Adrenal gland (tissue), 12 donors: ENCODE data around the gene SBF1. TPM values are rescaled to one million over a fixed set of nuclear protein-coding genes. Genes with fewer than 3 reads are reported as not detected.

Source experiments
- DNase-seq, 7 donors: peaks; one replicate each; pipeline ENCODE4 v3.0.0-alpha.2; 2019 to 2020
- H3K27ac ChIP-seq, 5 donors: fragments of 200-600 bp; sonication (generic) in 4 of 5; 1 replicate in 3 of 5; 2 replicates in 2 of 5; pipeline versions ENCODE4 v1.5.1 to v1.8.0; 2016 to 2020; ENCODE audit warnings: mild to moderate bottlenecking in 1 of 5
- H3K27me3 ChIP-seq: fragments of 200-600 bp; 2 replicates; pipeline ENCODE4 v1.8.0; 2021
- H3K36me3 ChIP-seq, 2 donors: fragments of 200-600 bp; replicated peaks in 1 of 2; 1 replicate in 1 of 2; 2 replicates in 1 of 2; pipeline versions ENCODE4 v1.5.1 to v1.8.0; 2018 to 2022
- H3K4me1 ChIP-seq, 2 donors: fragments of 200-600 bp; replicated peaks in 1 of 2; 1 replicate in 1 of 2; 2 replicates in 1 of 2; pipeline versions ENCODE4 v1.5.1 to v1.8.0; 2018 to 2021
- H3K4me3 ChIP-seq, 4 donors: fragments of 200-600 bp; sonication (generic) in 3 of 4; one replicate each; pipeline ENCODE4 v1.5.1; 2016 to 2018
- H3K9me3 ChIP-seq, 3 donors: fragments of 200-600 bp; sonication (generic) in 1 of 3; replicated peaks in 1 of 3; 1 replicate in 2 of 3; 2 replicates in 1 of 3; pipeline versions ENCODE4 v1.5.1 to v1.8.0; 2016 to 2021
- POLR2A ChIP-seq, 2 donors: fragments of 450-650 bp; IDR thresholded peaks; one replicate each; pipeline ENCODE4 v1.6.1; 2017; ENCODE audit warnings: antibody characterized with exemption in 2 of 2, mild to moderate bottlenecking in 2 of 2, moderate library complexity in 1 of 2
- WGBS, 4 donors: extraction: QIAGEN DNeasy Blood & Tissue Kit in 2 of 4; methylation state at CpG; one replicate each; pipeline versions ENCODE4 v1.1.5 to v1.1.7; 2013 to 2017; 5-methylcytosine and 5-hydroxymethylcytosine counted together
- intact Hi-C, 2 donors: fragments of 100-400 bp; cut with DNase I; formaldehyde crosslinking; loops; one replicate each; pipeline versions ENCODE4 v1.14.1 to v1.15.0; 2022 to 2023
- polyA plus RNA-seq, 3 donors: library from polyadenylated mRNA; stranded (reverse); fragments of 200-250 nt in 2 of 3; fragments of 350-450 nt in 1 of 3; fragmentation: Illumina TruSeq in 1 of 3; extraction: RNeasy Lipid Tissue Mini Kit (QIAGEN cat#74804) in 1 of 3; gene quantifications; one replicate each; pipeline ENCODE4 v1.2.3, GENCODE V29; 2013 to 2014
- total RNA-seq, 9 donors: library from RNA; depleted of rRNA in 4 of 9; stranded (reverse); fragments of >200 nt in 4 of 9; fragments of 120-200 nt in 1 of 9; fragmentation: NEBNext Ultra II Directional in 1 of 9; extraction: Animal tissue kit (Norgen Biotek cat#: 25700) in 1 of 9; gene quantifications; one replicate each; pipeline versions ENCODE4 v1.1.0 to v1.2.4, GENCODE V29; 2013 to 2023
- TF ChIP-seq, protein P1 (sequence below), 6 experiments: fragments of 450-650 bp in 4 of 6; fragments of 200-600 bp in 2 of 6; sonication (generic) in 1 of 6; IDR thresholded peaks; 1 replicate in 5 of 6; 2 replicates in 1 of 6; pipeline versions ENCODE4 v1.5.1 to v1.8.0; 2016 to 2021; ENCODE audit warnings: antibody characterized with exemption in 6 of 6, mild to moderate bottlenecking in 2 of 6, moderate library complexity in 1 of 6
- donor health status: healthy with polysubstance abuse.
- donor health status: Bipolar disorder and iron deficiency.
- donor health status: DM: yes; HTN: yes; CAD: no.
- donor health status: DM: no; HTN: no; CAD: no.
- donor health status: DM: no; HTN: no; CAD: no.
- donor health status: DM: yes; HTN: yes; CAD: no.

The SBF1 gene
- total and polyA plus RNA-seq, 12 donors: 8.4 to 117 (median 72.9) TPM

DNA sequence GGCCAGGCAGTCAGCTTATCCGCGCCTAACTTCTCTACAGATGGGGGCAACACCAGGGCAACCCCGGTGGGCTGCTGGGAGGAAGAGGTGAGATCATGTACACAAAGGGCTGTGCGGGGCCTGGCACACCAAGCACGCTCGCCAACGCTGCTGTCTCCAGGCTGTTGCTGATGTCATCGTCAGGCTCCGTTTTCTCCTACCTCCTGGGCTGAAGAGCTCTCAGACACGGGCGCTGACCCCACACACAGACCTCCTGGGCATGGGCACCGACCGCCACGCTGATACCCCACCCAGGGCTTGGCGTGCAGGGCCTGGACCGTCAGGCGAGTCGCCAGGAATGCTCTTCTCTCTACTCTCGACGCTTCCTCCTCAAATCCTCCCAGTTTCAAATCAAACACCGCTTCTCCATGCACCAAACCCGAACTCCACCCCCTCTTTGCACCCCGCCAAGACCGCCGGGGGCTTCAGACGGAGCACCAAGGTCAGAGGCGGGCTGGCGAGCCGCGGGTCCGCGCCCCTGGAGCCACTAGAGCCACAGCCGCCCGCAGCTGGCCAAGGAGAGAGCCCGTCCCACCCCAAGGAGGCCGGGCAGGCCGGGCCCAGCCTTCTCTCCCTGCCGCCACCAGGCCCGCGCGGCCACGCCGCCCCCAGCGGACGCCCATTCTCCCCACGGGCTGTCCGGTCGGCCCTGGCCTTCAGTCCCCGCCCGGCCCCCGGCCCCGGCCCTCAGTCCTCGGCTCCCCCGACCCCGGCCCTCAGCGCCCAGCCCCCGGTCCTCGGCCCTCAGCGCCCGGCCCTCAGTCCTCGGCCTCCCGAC is 772 bp downstream of the SBF1 start:
- 0 to 5% (median 2%) methylated on average over 22 to 62 of the region's 62 CpGs for WGBS, 4 donors
- Histone ChIP-seq H3K4me3 (peak overlapping the region; percentile 1 to 99 (median 55)), H3K36me3 (no peaks in the 10 kb centered on the region), H3K9me3 (no peaks in the 10 kb centered on the region), H3K4me1 (peaks cover 30 to 54% of the 10 kb centered on the region in 2 donors), H3K27ac (peak overlapping the region in 4 of 5 donors; percentile 50 to 94 (median 79)), H3K27me3 (no peaks in the 10 kb centered on the region)
- intact Hi-C loops: no loop called here
- DNase-seq: peak in 6 of 7 donors; percentile 41 to 82 (median 60)
- TF ChIP-seq, protein P1, sequence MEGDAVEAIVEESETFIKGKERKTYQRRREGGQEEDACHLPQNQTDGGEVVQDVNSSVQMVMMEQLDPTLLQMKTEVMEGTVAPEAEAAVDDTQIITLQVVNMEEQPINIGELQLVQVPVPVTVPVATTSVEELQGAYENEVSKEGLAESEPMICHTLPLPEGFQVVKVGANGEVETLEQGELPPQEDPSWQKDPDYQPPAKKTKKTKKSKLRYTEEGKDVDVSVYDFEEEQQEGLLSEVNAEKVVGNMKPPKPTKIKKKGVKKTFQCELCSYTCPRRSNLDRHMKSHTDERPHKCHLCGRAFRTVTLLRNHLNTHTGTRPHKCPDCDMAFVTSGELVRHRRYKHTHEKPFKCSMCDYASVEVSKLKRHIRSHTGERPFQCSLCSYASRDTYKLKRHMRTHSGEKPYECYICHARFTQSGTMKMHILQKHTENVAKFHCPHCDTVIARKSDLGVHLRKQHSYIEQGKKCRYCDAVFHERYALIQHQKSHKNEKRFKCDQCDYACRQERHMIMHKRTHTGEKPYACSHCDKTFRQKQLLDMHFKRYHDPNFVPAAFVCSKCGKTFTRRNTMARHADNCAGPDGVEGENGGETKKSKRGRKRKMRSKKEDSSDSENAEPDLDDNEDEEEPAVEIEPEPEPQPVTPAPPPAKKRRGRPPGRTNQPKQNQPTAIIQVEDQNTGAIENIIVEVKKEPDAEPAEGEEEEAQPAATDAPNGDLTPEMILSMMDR (IDR thresholded peaks at IDR 0.05): no peak
- peak in 1 of 2 donors; percentile 0 for TF ChIP-seq POLR2A (IDR thresholded peaks at IDR 0.05)

DNA sequence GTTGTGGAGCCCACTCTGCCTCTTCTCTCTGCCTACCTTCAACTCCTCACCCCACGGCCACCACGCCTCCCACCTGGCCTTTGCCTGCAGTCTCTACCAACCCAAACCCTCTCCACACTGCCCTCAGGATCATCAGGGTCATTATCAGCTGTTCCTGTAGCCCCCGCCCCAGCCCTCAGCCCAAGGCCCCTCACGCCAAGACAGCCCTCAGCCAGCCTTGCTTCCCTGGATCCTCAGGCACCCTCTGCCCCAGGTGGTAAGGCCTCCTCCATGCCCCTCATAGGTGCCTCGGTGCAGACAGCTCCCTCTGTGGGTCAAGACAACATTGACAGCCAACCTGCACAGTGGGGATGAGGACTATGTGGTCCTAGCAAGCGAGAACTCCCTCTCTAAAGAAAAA is 1.7 kb downstream of the SBF1 start:
- no peak for DNase-seq
- no peaks in the 10 kb centered on the region for H3K9me3 ChIP-seq
- intact Hi-C loops: no loop called here
- H3K27me3 ChIP-seq: no peaks in the 10 kb centered on the region
- peak overlapping the region in 1 of 5 donors; percentile 78 for H3K27ac ChIP-seq
- H3K4me3 ChIP-seq: no peak overlapping the region
- no peak for TF ChIP-seq POLR2A (IDR thresholded peaks at IDR 0.05)
- TF ChIP-seq, protein P1 (IDR thresholded peaks at IDR 0.05): no peak
- H3K4me1 ChIP-seq: peaks cover 30 to 56% of the 10 kb centered on the region in 2 donors
- H3K36me3 ChIP-seq: no peaks in the 10 kb centered on the region
- 74 to 82% (median 77%) methylated on average over 6 of the region's 6 CpGs for WGBS, 4 donors

DNA sequence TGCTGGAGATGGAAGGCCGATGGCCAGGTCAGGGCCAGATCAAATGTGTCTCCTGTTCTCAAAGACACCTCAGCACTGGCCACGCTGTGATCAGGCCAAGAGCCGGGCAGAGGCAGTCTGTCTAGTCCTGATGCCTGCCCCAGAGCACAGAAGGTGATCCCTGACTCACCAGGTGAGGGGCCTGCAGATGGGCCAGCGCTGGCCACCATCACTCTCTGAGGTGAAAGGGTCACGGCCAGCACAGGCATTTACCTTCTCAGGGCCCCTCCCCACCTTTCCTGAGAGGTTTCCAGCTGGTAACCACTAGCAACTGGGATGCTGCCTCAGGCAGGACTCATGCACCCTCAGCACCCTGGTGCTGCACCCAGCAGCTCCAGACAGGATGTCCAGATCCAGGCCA is 2.9 kb downstream of the SBF1 start:
- H3K36me3 ChIP-seq: peaks cover 0 to 11% of the 10 kb centered on the region in 2 donors
- DNase-seq: no peak
- H3K9me3 ChIP-seq: no peaks in the 10 kb centered on the region
- 41 to 56% (median 49%) methylated on average over 5 of the region's 5 CpGs; no CpG with 5 or more reads in 1 of the 4 donors for WGBS, 4 donors
- intact Hi-C loops: no loop called here
- peak overlapping the region in 1 of 5 donors; percentile 78 for H3K27ac ChIP-seq
- H3K27me3 ChIP-seq: no peaks in the 10 kb centered on the region
- H3K4me3 ChIP-seq: no peak overlapping the region
- TF ChIP-seq POLR2A (IDR thresholded peaks at IDR 0.05): no peak
- TF ChIP-seq, protein P1 (IDR thresholded peaks at IDR 0.05): no peak
- peaks cover 30 to 56% of the 10 kb centered on the region in 2 donors for H3K4me1 ChIP-seq

DNA sequence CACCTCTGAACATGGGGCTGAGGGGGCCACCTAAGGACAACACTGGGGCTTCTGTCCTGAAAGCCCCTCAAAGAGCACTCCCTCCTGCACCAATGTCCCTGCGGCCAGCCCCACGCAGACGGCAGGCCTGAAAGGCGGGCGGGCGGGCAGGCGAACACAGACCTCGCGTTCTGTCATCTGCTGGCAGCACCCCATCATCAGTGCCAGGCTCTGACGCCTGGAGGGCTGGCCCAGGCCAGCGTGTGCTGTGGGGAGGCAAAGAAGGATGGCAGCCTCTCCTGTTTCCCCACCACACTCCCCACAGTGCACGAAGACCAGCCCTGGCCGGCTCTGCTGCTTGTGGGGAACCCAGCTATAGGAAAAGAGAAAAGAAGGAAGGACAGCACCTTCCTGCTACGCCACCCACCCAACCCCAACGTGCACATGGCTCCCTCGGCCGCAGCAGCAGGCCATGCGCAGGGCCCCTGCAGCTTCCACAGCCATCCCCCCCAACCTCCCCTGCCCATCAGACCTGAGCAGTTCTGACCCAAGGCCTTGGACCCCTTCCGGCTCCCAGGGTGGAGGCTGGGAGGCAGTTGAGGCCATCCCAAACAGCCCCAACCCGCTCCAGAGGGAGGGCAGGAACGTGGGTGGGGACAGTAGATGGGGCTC is 3.5 kb downstream of the SBF1 start:
- TF ChIP-seq POLR2A (IDR thresholded peaks at IDR 0.05): no peak
- TF ChIP-seq, protein P1 (IDR thresholded peaks at IDR 0.05): no peak
- intact Hi-C loops: no loop called here
- H3K4me1 ChIP-seq: peaks cover 30 to 56% of the 10 kb centered on the region in 2 donors
- peak in 1 of 7 donors; percentile 82 for DNase-seq
- no peaks in the 10 kb centered on the region for H3K9me3 ChIP-seq
- H3K36me3 ChIP-seq: peaks cover 0 to 17% of the 10 kb centered on the region in 2 donors
- H3K27me3 ChIP-seq: no peaks in the 10 kb centered on the region
- WGBS, 4 donors: 61 to 84% (median 73%) methylated on average over 17 to 21 of the region's 21 CpGs
- peak overlapping the region in 1 of 5 donors; percentile 78 for H3K27ac ChIP-seq
- no peak overlapping the region for H3K4me3 ChIP-seq
